HCT116 (cell line): ENCODE measurements around the gene GRID2. TPM values are rescaled to one million over a fixed set of nuclear protein-coding genes. Genes with fewer than 3 reads are reported as not detected.

Source experiments
- ATAC-seq: fragments of 200-7000 bp; cut with Tn5 transposase; 2 replicates; pipeline ENCODE4 v1.9.1; 2020; ENCODE audit warnings: mild to moderate bottlenecking, moderate library complexity
- BruUV-seq: library from RNA; stranded (reverse); fragments of 400-500 nt; replicated peaks from 2 replicates; lab custom pipeline; 2021; lab: Mats Ljungman, UMichigan
- CTCF ChIA-PET: fragments of 300-600 bp; sonication (Branson Sonifier 250); formaldehyde crosslinking; loops from one replicate; lab custom pipeline; 2021; ENCODE audit warnings: antibody characterized with exemption; lab: Charles Lee
- POLR2A ChIA-PET: fragments of 300-600, 350-600 bp; sonication (Branson Sonifier 250); formaldehyde crosslinking; loops from one replicate; lab custom pipeline; 2021; ENCODE audit warnings: antibody characterized with exemption; lab: Charles Lee
- RAD21 ChIA-PET, 2 experiments: fragments of 300-600 bp; sonication (Branson Sonifier 250); formaldehyde crosslinking; loops; one replicate each; lab custom pipeline; 2023; ENCODE audit warnings: low total read pairs in 2 of 2; ENCODE audit not compliant: uncharacterized antibody in 2 of 2, unreplicated experiment in 2 of 2, low non-redundant PET in 1 of 2; lab: Charles Lee
- DNase-seq: peaks from one replicate; pipeline ENCODE4 v3.0.0-alpha.2; 2010; ENCODE audit warnings: low read depth, low spot score
- H2AFZ ChIP-seq: fragments of 200-600 bp; shearing (Covaris generic), sonication (generic); 2 replicates; pipeline ENCODE4 v1.6.1; 2017; ENCODE audit warnings: low read depth, mixed run types, mixed read lengths, antibody characterized with exemption, low read length; ENCODE audit not compliant: poor library complexity, severe bottlenecking
- H3K27ac ChIP-seq: 2 replicates; pipeline ENCODE4 v1.5.1; 2012; ENCODE audit warnings: low read depth, low read length
- H3K27me3 ChIP-seq: fragments of 200-600 bp; sonication (generic); 2 replicates; pipeline ENCODE4 v1.6.1; 2016; ENCODE audit warnings: mixed run types, low read length, mixed read lengths; ENCODE audit not compliant: insufficient read depth
- H3K36me3 ChIP-seq, 2 experiments: fragments of 200-500 bp in 1 of 2; fragments of 200-600 bp in 1 of 2; sonication (Bioruptor generic) in 1 of 2; sonication (generic) in 1 of 2; 2 replicates each; pipeline versions ENCODE4 v1.5.1 to v1.6.1; 2014 to 2016; ENCODE audit warnings: low read length in 2 of 2, inconsistent platforms in 1 of 2, mixed read lengths in 1 of 2, mixed run types in 1 of 2; ENCODE audit not compliant: insufficient read depth in 2 of 2, control insufficient read depth in 1 of 2
- H3K4me1 ChIP-seq, 2 experiments: fragments of 200-600 bp in 1 of 2; sonication (generic) in 1 of 2; 2 replicates each; pipeline versions ENCODE4 v1.5.1 to v1.6.1; 2012 to 2017; ENCODE audit warnings: low read length in 2 of 2, inconsistent platforms in 1 of 2, mild to moderate bottlenecking in 1 of 2, mixed read lengths in 1 of 2, mixed run types in 1 of 2, moderate library complexity in 1 of 2; ENCODE audit not compliant: insufficient read depth in 2 of 2, control insufficient read depth in 1 of 2
- H3K4me2 ChIP-seq: fragments of 200-600 bp; sonication (generic); 2 replicates; pipeline ENCODE4 v1.6.1; 2017; ENCODE audit warnings: mixed run types, low read length, mixed read lengths
- H3K4me3 ChIP-seq, 2 experiments: fragments of 200-600 bp in 1 of 2; sonication (generic) in 1 of 2; replicated peaks in 1 of 2; 2 replicates each; pipeline ENCODE4 v1.5.1; 2011 to 2016; ENCODE audit warnings: low read length in 2 of 2, control low read depth in 1 of 2, low read depth in 1 of 2, mild to moderate bottlenecking in 1 of 2, mixed read lengths in 1 of 2, mixed run types in 1 of 2
- H3K79me2 ChIP-seq: fragments of 200-600 bp; sonication (generic); 2 replicates; pipeline ENCODE4 v1.6.1; 2017; ENCODE audit warnings: mild to moderate bottlenecking, mixed run types, low read length, moderate library complexity, mixed read lengths; ENCODE audit not compliant: insufficient read depth
- H3K9ac ChIP-seq: fragments of 200-600 bp; sonication (generic); 2 replicates; pipeline ENCODE4 v1.6.1; 2016; ENCODE audit warnings: low read length, mixed read lengths
- H3K9me2 ChIP-seq: fragments of 200-600 bp; sonication (generic), shearing (Covaris generic); 2 replicates; pipeline ENCODE4 v1.6.1; 2017; ENCODE audit warnings: mixed run types, mild to moderate bottlenecking, moderate library complexity; ENCODE audit not compliant: insufficient read depth
- H3K9me3 ChIP-seq, 2 experiments: fragments of 200-500 bp in 1 of 2; fragments of 200-600 bp in 1 of 2; sonication (Bioruptor generic) in 1 of 2; sonication (generic) in 1 of 2; 2 replicates each; pipeline ENCODE4 v1.6.1; 2014 to 2017; ENCODE audit warnings: low read length in 2 of 2, mixed read lengths in 2 of 2, inconsistent platforms in 1 of 2, low read depth in 1 of 2, mild to moderate bottlenecking in 1 of 2, mixed run types in 1 of 2, moderate library complexity in 1 of 2; ENCODE audit not compliant: control insufficient read depth in 1 of 2, insufficient read depth in 1 of 2
- H4K20me1 ChIP-seq: fragments of 200-600 bp; sonication (generic), shearing (Covaris generic); 2 replicates; pipeline ENCODE4 v1.6.1; 2017; ENCODE audit warnings: mixed run types, mild to moderate bottlenecking, moderate library complexity; ENCODE audit not compliant: insufficient read depth
- ATF3 ChIP-seq: IDR thresholded peaks from 2 replicates; pipeline ENCODE4 v1.6.1; 2012
- CBX3 ChIP-seq: IDR thresholded peaks from 2 replicates; pipeline ENCODE4 v1.6.1; 2012; ENCODE audit warnings: low read depth
- CEBPB ChIP-seq: IDR thresholded peaks from 2 replicates; pipeline ENCODE4 v1.6.1; 2012; ENCODE audit warnings: low read depth
- CTCF ChIP-seq, 3 experiments: fragments of 200-600 bp in 1 of 3; sonication (generic) in 1 of 3; IDR thresholded peaks in 2 of 3; conservative IDR thresholded peaks in 1 of 3; 2 replicates each; pipeline ENCODE4 v1.5.1; 2012 to 2017; ENCODE audit warnings: low read depth in 2 of 3, low read length in 2 of 3, antibody characterized with exemption in 1 of 3, borderline replicate concordance in 1 of 3, control low read depth in 1 of 3, mild to moderate bottlenecking in 1 of 3, mixed read lengths in 1 of 3, mixed run types in 1 of 3, moderate library complexity in 1 of 3; ENCODE audit not compliant: insufficient read depth in 1 of 3
- EGR1 ChIP-seq: IDR thresholded peaks from 2 replicates; pipeline ENCODE4 v1.6.1; 2012; ENCODE audit warnings: low read depth
- ELF1 ChIP-seq: IDR thresholded peaks from 2 replicates; pipeline ENCODE4 v1.6.1; 2012; ENCODE audit warnings: low read depth, borderline replicate concordance
- EZH2phosphoT487 ChIP-seq: fragments of 200-600 bp; IDR thresholded peaks from 2 replicates; pipeline ENCODE4 v1.6.1; 2018; ENCODE audit warnings: antibody characterized with exemption, borderline replicate concordance
- JUND ChIP-seq: IDR thresholded peaks from 2 replicates; pipeline ENCODE4 v1.6.1; 2012
- POLR2AphosphoS5 ChIP-seq: IDR thresholded peaks from 2 replicates; pipeline ENCODE4 v1.6.1; 2011; ENCODE audit warnings: mild to moderate bottlenecking, low read depth, low read length, moderate library complexity
- RAD21 ChIP-seq: IDR thresholded peaks from 2 replicates; pipeline ENCODE4 v1.6.1; 2012; ENCODE audit warnings: low read depth, mild to moderate bottlenecking
- SIN3A ChIP-seq: IDR thresholded peaks from 2 replicates; pipeline ENCODE4 v1.6.1; 2012; ENCODE audit warnings: low read depth
- YY1 ChIP-seq: IDR thresholded peaks from 2 replicates; pipeline ENCODE4 v1.6.1; 2011; ENCODE audit warnings: low read length, low read depth, moderate library complexity, mild to moderate bottlenecking; ENCODE audit not compliant: insufficient replicate concordance; ENCODE audit errors: extremely low read depth
- ZFX ChIP-seq: fragments of 450-650 bp; IDR thresholded peaks from 2 replicates; pipeline ENCODE4 v1.6.1; 2017
- ZNF274 ChIP-seq: fragments of 200-500 bp; sonication (Bioruptor generic); IDR thresholded peaks from 2 replicates; pipeline ENCODE4 v1.6.1; 2014; ENCODE audit warnings: mild to moderate bottlenecking, low read depth, low read length, inconsistent platforms
- intact Hi-C: fragments of 100-400 bp; cut with micrococcal nuclease; formaldehyde crosslinking; loops from 2 replicates; pipeline ENCODE4 v1.10.0; 2022
- total RNA-seq: library from RNA; stranded (reverse); gene quantifications from one replicate; pipeline ENCODE4 v1.2.1, GENCODE V29; 2021; ENCODE audit not compliant: unreplicated experiment

GRID2 gene
- total RNA-seq, 1 experiment from 2014 or later: not detected

GRCh38 chr4:93337196-93337595, 1033.4 kb downstream of the GRID2 start:
- Histone ChIP-seq H3K27me3 (no peaks in the 10 kb centered on the region), H3K4me3 (no peak overlapping the region), H3K79me2 (no peaks in the 10 kb centered on the region), H4K20me1 (no peaks in the 10 kb centered on the region), H3K4me1 (no peaks in the 10 kb centered on the region), H3K9ac (no peak overlapping the region), H3K4me2 (no peak overlapping the region), H3K36me3 (no peaks in the 10 kb centered on the region), H3K9me3 (no peaks in the 10 kb centered on the region), H3K9me2 (no peaks in the 10 kb centered on the region), H3K27ac (no peak overlapping the region), H2AFZ (no peak overlapping the region)
- CTCF ChIA-PET: no interaction called here
- intact Hi-C loops: no loop called here
- DNase-seq (no peak), ATAC-seq (no peak)
- RAD21 ChIA-PET: no interaction called here
- POLR2A ChIA-PET: no interaction called here
- TF ChIP-seq POLR2AphosphoS5 (no peak), CTCF (IDR thresholded peaks at IDR 0.05 in 2 of 3, conservative IDR thresholded peaks at IDR 0.05 in 1 of 3; ENCODE audit: borderline replicate concordance in 1 of 3, insufficient read depth in 1 of 3, low read depth in 2 of 3, low read length in 2 of 3) (peak in 2 of 3 experiments; percentile 9 to 13; a peak in 1 of 6 replicates)
- BruUV-seq: no TSS peak

GRCh38 chr4:93342738-93343137, 1039.0 kb downstream of the GRID2 start:
- ChIA-PET POLR2A (no interaction called here), CTCF (no interaction called here)

More at GRCh38 chr4:93342738-93343137, 1039.0 kb downstream of the GRID2 start:
- no TSS peak for BruUV-seq
- Histone ChIP-seq H2AFZ (no peak overlapping the region), H3K27ac (no peak overlapping the region), H3K9me3 (no peaks in the 10 kb centered on the region), H3K9ac (no peak overlapping the region), H3K27me3 (no peaks in the 10 kb centered on the region), H4K20me1 (no peaks in the 10 kb centered on the region), H3K36me3 (no peaks in the 10 kb centered on the region), H3K4me3 (no peak overlapping the region), H3K79me2 (no peaks in the 10 kb centered on the region), H3K4me1 (no peaks in the 10 kb centered on the region), H3K4me2 (no peak overlapping the region), H3K9me2 (no peaks in the 10 kb centered on the region)
- TF ChIP-seq ZFX (no peak), EGR1 (no peak), YY1 (no peak), JUND (no peak), ELF1 (no peak), ZNF274 (no peak), SIN3A (no peak), CBX3 (no peak), RAD21 (no peak), EZH2phosphoT487 (no peak), CEBPB (no peak), ATF3 (no peak)
- DNase-seq (no peak), ATAC-seq (no peak)
- intact Hi-C loops: no loop called here
- RAD21 ChIA-PET: no interaction called here
